Keratinocyte (primary cell): ENCODE measurements around the gene ADAMTS4.

Source experiments
- EZH2 ChIP-seq: IDR thresholded peaks from one replicate; pipeline ENCODE4 v1.6.1; 2012; ENCODE audit warnings: inconsistent platforms, mild to moderate bottlenecking, low read length, moderate library complexity
- TF ChIP-seq, protein P1 (sequence below), 3 experiments: IDR thresholded peaks in 1 of 3; conservative IDR thresholded peaks in 1 of 3; optimal IDR thresholded peaks in 1 of 3; 2 replicates in 2 of 3; 3 replicates in 1 of 3; pipeline versions ENCODE3 to v1.5.1; 2011; ENCODE audit warnings: low read length in 3 of 3, mild to moderate bottlenecking in 3 of 3, moderate library complexity in 2 of 3, control low read depth in 1 of 3, inconsistent platforms in 1 of 3; ENCODE audit not compliant: insufficient read depth in 2 of 3; ENCODE audit errors: extremely low read depth in 1 of 3

DNA sequence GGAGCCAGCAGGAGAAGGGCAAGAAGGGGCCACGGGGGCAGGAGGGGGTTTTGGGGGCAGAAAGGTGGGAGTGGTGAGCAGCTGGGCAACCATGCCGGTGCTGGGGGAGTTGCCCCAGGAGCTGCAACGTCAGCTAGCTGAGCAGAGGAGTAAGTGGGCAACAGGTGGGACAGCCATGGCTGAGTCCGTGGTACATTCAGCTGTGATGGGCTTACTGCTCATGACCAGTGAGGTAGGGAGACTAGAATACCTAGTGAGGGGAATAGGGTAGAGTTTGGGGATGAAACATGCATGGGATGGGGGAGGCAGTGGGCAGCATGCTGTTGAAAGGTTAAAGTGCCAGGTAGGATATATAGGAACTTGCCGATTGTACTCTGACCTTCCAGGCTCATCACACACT lies 37.2 kb downstream of the ADAMTS4 start:
- no peak for TF ChIP-seq EZH2
- TF ChIP-seq, protein P1, sequence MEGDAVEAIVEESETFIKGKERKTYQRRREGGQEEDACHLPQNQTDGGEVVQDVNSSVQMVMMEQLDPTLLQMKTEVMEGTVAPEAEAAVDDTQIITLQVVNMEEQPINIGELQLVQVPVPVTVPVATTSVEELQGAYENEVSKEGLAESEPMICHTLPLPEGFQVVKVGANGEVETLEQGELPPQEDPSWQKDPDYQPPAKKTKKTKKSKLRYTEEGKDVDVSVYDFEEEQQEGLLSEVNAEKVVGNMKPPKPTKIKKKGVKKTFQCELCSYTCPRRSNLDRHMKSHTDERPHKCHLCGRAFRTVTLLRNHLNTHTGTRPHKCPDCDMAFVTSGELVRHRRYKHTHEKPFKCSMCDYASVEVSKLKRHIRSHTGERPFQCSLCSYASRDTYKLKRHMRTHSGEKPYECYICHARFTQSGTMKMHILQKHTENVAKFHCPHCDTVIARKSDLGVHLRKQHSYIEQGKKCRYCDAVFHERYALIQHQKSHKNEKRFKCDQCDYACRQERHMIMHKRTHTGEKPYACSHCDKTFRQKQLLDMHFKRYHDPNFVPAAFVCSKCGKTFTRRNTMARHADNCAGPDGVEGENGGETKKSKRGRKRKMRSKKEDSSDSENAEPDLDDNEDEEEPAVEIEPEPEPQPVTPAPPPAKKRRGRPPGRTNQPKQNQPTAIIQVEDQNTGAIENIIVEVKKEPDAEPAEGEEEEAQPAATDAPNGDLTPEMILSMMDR (optimal IDR thresholded peaks at IDR 0.05 in 1 of 3, IDR thresholded peaks at IDR 0.05 in 1 of 3, conservative IDR thresholded peaks at IDR 0.05 in 1 of 3; ENCODE audit: extremely low read depth in 1 of 3, insufficient read depth in 2 of 3, low read length in 3 of 3) = no peak
